NCI-H2196 treated with DMSO at 0.1 percent for 48 hours (cell line): ENCODE measurements around the gene LRIG1.
A peak's percentile ranks its signal among the peaks of the same experiment; 100 is the strongest.

Experiments
- DNase-seq: peaks from one replicate; lab custom pipeline; 2025; ENCODE audit not compliant: unreplicated experiment; lab: John Stamatoyannopoulos, UW

LRIG1 gene

DNA sequence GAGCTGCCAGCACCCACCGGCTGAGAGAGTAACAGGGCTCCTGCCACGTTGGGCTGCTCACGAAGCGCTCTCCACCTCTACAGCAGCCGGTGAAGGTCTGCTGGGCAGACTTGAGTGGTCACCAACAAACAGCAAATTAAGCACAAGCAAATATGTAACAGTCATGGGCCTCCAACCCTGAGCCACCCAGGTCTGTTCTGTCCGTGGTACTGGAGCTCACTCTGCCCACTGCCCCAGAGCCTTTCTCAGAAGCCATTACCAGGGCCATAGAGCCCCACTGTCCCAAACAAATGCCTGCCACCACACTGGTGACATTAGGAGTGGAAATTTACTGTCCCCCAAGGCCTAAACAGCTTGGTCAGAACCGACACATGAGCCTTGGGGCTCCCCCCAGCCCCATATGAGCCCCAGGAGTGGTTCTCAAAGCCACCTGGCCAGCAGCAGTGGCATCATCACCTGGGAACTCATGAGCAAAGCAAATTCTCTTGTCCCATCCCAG, 56.6 kb downstream of the LRIG1 start:
- no peak for DNase-seq

GRCh38 chr3:66443118-66443803, 57.6 kb downstream of the LRIG1 start:
- DNase-seq, result no peak

GRCh38 chr3:66442254-66443117, 58.3 kb downstream of the LRIG1 start:
- DNase-seq, result peak; percentile 57

GRCh38 chr3:66441692-66442091, 59.1 kb downstream of the LRIG1 start:
- no peak for DNase-seq

GRCh38 chr3:66441129-66441528, 59.7 kb downstream of the LRIG1 start:
- DNase-seq, result no peak

DNA sequence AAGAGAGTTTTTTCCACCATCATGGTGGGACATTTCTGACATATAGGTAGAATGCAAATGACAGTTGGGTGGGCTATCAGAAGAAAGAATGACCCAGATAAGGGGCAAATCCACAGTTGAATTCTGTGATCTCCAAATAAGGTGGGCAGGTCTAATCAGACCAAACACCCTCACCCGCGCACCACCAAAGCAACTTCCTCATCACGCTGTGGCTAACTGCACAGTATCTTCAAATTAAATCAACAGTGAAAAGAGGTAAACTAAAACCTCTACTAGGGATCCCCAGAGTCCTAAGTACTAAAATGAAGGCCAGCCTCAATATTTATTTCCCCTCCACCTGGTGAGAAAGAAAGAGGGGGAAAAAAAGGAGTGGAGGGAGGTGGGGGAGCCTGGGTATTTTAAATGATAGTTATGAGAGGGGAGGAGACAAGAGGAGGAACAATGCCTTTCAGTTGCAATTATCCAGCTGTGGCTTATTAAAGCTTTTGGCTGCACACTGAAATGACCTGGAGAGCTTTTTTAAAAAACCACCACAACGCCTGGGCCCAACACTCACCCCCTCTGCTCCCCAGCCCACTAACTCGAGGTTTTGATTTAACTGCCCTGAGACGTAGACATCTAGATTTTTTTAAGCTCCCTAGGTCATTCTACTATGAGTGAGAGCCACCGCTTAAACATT, 61.0 kb downstream of the LRIG1 start:
- no peak for DNase-seq

- no peak for DNase-seq
Measured at GRCh38 chr3:66438046-66438445, 62.8 kb downstream of the LRIG1 start.

GRCh38 chr3:66437341-66437929, 63.4 kb downstream of the LRIG1 start:
- no peak for DNase-seq

DNA sequence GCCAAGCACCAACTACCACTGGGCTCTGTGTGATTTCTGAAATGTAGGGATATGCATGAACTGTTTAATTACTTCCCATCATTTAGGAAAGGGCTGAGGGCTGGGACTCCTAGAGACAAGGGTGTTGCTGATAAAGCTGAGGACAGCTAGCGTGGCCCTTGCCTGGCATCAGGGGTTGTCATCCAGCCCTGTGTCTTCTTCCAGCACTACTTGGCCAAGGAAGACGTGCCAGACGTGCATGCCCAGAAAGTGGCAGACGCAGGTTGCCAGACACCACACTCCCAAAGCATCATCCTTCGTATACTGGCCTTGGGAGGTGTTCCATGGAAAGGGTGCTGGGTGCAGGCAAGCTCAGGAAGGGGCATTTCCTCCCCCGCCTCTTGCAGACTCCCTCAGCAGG, 64.8 kb downstream of the LRIG1 start:
- DNase-seq, result no peak

- no peak for DNase-seq
Measured at GRCh38 chr3:66434726-66435125, 66.1 kb downstream of the LRIG1 start.

DNA sequence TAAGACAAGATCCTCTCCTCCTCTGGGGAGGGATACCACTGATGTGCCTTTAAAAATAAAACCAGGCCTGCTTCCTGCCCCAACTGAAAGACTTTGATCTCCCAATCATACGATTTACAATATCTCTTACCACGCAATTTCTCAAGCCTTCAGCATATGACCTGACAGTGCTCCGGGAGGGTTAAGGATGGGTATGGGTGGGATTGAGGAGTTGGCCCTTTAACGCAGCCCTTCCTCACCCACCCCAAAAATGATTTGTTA, 67.4 kb downstream of the LRIG1 start:
- no peak for DNase-seq

DNA sequence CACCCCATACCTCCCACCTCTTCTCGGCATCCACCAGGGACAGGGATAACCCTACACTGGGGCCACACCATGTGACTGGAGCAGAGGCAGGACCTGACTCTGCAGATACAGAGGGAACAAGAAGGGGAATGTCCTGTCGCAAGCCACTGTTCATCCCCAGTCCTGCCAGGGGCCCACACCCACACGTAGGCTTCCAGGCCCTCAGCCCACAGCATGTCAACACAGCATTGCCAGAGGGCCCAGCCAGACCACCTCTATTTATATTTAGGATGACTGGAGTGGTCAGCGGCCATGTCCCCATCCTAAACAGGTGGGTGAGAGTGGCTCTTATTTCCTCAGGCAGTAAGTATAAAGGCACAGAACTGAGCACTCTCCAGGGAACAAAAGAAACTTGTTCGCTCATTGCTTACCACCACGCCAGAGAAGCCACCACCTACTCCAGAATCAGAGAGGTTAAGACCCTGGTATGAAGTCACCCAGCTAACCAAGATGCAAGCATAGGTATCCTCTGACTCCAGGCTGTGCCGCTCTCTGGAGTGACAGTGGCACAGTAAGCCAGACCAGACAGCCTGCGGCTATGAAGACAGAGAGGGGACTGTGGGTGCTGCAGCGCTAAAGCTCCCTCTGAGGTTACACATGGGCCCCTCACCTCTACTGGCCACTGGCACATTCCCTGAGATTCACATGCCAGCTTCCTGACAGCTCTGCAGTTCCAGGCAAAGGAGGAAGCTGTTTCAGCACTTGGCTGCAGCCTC, 67.9 kb downstream of the LRIG1 start:
- no peak for DNase-seq

- no peak for DNase-seq
Measured at GRCh38 chr3:66432041-66432766, 68.6 kb downstream of the LRIG1 start.

DNA sequence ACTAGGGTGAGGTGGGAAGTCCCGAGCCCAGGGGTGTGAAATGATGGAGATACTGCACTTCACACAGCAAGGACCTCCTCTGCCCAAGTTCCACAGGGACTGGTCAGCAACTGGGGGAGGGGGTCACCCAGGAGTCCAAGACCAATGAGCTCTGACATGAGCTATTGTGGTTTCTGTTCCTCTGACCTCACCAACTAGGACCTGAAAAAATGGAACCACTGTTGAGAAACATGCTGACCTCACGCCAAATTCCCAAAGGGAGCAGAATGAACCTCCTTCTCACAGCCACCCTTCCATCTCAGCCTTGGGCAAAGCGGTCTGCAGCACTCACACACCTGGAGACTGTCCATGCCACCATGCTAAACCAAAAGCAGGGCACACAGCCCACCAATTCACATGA, 69.3 kb downstream of the LRIG1 start:
- DNase-seq, result no peak

DNA sequence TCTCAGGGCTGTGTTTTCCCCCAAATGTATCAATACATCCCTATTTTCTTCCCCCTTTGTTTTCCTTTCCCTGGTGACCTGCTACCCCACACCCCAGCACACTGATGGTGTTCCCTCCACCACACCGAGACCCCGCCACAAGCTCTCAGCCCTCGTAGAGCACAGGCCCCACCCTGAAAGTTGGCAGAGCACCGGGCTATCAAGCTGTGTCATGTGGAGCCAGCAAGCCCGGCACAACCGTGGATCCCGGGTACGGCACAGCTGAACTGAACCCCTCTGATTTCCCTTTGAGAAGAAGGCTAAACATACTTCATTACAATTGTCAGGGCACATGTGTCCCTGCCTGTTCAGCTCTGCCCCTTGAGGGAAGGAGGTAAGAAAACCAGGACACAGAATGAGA, 69.9 kb downstream of the LRIG1 start:
- no peak for DNase-seq

DNA sequence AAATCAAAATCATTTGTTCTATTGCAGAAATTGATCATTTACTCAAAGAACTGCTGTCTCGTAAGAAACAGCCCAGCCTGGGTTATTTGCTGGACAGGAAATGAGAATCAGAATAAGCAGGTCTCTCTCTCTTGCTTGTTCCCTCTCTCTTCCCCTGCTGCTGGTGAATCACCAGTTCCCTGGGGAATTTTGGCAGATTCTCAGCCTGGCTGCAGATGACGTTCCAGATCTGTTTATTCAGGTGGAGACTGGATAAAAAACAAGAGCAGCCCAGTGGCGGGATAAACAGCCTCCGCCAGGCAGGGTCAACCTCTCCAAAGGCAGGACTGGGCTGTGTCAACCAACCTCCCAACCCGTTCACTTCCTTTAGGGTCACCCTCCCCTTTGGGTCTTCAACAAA, 72.1 kb downstream of the LRIG1 start:
- peak; percentile 67 for DNase-seq

DNA sequence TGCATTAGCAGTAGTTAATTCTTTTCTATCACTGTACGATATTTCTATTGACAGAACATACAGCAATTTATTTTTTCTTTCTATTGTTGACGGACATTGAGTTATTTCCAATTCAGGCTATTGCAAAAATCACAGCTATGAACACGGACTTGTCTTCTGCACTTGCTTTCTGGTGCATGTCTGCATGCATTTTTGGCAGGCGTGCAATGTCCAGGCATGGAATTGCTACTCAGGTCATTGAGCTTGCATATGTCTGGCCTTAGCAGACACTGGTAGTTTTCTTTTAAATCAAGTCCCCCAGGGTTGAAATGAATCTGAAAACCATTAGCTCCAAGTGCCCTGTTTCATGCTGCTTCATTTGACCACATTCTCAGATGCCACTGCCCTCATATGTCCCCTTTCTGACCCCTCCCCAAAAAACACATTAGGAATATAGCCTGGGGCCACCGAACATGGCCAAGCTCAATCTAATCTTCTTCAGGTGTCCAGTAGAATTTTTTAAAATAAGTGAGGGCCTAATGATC, 72.8 kb downstream of the LRIG1 start:
- no peak for DNase-seq

DNA sequence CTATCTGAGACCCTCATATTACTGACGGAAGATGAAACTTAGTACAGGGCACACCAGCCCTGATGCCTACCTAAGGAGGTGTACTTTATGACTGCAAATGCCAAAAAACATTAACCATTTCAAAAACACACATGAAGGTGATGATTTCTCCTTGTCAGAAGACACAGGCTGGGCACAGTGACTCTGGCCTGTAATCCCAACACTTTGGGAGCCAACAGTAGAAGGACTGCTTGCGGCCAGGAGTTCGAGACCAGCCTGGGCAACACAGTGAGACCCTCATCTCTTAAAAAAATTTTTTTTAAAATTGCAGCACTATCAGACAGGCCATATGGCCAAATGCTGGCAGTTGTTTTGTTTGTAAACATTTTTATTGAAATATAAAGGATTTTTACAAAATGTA, 73.5 kb downstream of the LRIG1 start:
- no peak for DNase-seq

GRCh38 chr3:66426135-66426534, 74.7 kb downstream of the LRIG1 start:
- DNase-seq, result no peak

GRCh38 chr3:66425576-66426114, 75.2 kb downstream of the LRIG1 start:
- DNase-seq, result no peak
